ENCODE measurements around the gene ESF1. TPM values are rescaled to one million over a fixed set of nuclear protein-coding genes. Genes with fewer than 3 reads are reported as not detected.
"Not testable (repeated sequence)": the region's sequence is repeated elsewhere in the genome, so short reads cannot be mapped to it uniquely, and the experiment has no call there.

The ESF1 gene
- polyA plus RNA-seq, 10 donors = 14.5 to 20.0 (median 17.7) TPM

DNA sequence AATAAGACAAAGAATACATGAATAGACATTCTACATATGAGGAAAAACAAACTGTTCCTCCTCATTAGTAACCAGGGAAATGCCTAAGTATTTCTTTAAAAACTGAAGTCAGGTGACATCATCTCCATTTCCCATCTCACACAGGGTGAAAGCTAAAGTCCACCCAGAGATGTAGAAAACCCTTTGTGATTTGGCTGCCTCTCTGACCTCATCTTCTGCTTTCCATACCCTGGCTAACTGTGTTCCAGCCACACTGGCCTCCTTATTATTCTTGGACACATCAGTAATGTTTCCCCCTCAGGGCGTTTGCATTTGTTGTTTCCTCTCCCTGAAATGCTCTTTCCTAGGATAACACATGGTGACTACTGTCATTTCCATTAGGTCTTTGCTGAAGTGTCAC, 40.4 kb downstream of the ESF1 start:
- no peak for DNase-seq

DNA sequence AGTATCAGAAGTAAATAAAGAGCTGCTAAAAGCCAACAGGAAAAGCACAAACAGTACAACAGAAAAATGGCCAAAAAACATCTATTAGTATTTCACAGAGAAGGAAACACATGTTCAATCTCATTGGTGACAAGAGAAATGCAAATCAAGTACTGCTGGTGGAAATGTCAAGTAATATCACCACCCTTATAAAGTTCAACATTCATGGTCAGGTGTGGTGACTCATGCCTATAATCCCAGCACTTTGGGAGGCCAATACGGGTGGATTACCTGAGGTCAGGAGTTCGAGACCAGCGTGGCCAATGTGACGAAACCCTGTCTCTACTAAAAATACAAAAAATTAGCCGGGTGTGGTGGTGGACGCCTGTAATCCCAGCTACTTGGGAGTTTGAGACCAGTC, 42.8 kb downstream of the ESF1 start:
- DNase-seq = no peak

DNA sequence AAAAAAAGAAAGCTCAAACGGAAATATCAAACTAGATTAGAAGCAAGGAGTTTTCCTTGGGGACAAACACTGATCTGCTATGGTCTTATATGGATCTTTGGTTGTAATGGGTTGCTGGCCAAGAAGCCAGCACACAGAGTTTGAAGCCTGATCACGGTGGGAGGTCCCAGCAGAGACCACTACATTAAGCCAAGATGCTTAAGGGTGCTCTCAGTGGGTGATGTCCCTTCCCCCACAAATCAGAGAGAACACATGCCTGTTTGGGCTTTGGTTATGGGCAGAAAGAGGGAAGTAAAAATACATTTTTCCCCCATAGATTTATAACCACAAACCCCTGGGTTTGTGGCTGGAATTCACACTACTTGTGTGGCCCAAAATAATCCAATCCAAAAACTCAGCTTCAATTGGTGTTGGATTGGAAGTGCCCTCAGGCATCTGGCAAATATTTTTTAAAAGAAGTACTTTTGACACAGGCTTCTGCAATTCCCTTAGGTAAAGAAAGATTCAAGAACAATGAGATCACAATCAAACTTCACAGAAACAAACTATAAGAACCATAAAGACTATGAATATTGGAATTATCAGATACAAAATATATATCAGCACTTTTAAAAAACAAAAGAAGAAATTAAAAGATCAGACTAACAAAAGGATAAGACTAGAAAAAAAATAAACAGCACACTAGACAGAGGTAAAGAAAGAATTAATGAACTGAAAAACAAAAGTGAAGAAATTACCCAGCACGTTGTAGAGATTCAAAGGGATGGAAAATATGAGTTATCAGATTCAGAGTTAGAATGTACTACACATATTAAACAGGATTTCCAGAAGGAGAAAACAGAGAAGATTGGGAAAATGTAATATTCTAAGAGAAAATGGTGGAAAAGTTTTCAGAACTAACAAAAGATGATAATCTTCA, 44.7 kb downstream of the ESF1 start:
- no peak for DNase-seq

DNA sequence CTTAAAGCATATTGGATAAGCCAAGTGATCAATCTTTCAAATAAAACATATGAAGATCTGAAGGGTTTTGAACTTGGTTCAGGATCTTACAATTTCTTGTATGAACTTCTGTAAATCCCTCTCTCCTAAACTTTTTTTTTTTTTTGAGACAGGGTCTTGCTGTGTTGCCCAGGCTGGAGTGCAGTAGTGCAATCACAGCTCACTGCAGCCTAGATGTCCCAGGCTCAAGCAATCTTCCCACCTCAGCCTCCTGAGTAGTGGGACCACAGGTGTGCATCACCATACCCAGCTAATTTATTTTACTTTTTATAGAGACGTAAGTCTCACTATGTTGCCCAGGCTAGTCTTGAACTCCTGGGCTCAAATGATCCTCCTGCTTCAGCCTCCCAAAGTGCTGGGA, 46.5 kb downstream of the ESF1 start:
- DNase-seq = not testable (repeated sequence)

DNA sequence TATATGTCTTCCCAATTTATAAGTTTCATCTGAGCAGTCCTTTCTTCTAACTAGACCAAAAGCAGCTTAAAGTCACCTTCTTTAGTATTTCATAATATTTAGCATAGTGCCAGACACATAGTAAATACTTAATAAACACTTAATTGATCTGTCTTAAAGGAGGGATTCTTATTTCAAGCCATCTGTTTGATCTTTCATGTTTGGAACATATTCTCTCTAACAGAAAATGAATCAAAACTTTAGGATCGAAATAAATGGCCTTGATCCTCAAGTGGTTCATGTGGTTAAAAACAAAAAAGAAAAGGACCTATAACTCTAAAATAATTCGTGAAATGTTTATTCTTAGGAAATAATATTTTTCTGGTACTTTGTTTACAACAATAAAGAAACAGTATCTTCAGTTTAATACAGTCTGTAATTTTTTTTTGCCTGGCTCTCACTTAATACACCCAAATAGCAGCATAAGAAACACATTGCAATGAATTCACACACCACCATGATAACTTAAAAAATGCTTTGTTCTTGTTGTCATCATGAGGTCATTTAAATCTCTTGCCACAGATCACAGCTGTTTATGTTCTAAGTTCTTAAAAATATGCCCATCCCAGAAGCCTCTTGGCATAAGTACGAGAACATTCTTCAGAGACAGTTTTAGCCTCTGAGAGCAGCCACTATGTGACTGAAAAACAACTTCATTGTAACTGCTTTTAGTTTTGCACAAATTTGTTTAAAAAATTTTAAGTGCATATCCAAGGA, 48.1 kb downstream of the ESF1 start:
- peak; percentile 48 to 60 (median 52) for DNase-seq

DNA sequence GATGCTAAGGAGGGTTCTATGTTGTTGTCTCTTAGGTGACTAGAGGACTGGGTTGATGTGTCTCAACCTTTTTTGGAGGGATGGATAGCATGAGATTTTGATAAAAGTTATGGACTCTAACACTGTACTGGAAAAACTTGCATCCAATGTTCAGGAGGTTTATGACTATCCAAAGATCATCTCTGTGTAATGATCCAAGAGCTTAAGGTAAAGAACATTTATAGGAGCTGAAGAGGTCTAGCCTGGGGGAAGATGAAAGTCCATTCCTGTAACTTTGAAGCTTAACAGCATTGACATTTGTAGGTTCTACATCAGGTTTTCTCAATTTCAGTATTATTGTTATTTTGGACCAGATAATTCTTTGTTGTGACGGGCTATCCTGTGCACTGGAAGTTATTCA, 48.9 kb downstream of the ESF1 start:
- DNase-seq = no peak

DNA sequence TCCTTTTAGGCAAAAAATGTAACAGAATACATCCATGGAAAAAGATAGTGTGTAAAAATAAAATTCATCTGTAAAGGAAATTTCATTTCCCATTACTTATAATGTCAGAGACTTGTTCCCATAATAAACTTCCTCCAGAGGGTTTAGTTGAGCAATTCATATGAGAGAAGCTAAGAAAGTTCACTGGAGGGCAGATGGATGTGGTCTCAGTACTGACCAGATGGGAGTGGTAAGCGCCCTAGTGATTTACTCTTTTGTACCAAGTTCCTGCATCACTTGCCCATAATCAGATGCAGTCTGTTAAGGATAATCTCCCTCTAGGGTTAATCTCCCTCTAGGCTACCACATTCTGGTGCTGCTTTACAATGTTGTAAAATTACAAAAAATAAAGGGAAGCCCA, 61.7 kb downstream of the ESF1 start:
- DNase-seq = no peak

DNA sequence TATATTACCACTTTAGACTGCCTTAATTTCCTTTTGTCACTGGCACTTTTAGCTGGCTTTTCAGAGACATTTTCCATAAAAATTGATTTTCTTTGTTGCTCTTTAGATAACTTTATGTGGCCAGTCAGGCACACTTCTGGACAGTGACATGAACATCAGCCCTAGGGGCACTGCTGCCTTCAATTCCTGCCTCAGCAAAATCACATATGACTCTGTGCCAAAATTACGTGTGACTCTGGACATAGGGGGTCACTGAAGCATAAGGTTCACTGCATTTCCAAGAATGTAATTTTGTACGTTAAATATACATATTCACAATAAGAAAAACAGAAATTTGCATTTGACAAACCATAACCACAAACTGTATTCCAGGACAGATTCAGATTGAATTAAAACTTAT, 66.5 kb downstream of the ESF1 start:
- DNase-seq = no peak

DNA sequence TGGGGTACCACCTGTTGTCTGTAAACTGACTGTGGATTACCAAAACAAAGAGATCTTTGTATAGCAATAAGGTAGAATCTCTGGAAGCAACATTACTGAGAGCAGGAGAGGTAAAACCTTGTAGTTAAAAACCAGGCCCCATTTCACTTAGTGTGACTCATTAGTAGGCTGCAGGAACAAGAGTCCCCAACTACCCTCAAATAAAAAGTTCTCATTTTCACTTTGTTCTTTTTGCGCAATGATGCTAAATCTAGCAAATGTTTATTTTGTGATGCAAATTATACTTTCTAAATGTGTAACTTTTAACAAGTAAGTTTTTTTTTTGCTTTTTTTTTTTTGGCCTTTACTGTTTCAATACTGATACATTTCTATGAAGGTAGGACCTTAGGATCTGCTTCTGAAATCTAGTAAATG, 67.1 kb downstream of the ESF1 start:
- no peak for DNase-seq

DNA sequence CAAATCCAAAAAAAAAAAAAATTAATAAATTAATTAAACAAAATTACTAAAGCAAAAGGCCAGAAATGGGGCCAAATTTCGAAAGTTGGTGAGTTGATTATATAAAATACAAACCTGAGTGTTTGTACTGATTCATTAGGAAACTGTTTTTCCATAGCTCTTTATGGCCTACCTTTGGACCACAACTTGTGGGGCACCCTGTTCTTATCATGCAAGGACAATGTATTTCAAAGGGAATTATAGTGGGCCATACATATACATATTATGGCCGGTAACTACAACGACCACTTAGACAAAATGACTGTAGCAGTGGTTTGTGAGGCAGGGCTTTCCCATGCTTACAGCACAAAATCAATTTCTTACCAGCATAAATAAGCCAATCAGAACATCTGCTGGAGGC, 69.5 kb downstream of the ESF1 start:
- DNase-seq = no peak

DNA sequence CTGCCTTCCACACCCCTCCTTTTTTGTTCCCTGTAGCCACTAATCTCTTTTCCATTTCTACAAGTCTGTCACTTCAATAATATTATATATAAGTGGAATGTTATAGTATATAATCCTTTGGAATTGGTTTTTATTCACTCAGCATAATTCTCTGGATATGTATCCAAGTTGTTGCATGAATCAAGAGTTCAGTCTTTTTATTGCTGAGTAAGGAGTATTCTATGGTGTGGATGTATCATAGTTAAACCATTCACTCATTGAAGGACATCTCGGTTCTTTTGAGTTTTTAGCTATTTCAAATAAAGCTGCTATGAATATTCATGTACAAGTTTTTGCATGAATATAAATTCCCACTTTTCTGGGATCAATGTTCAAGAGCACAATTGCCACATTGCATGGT, 76.5 kb downstream of the ESF1 start:
- no peak for DNase-seq

DNA sequence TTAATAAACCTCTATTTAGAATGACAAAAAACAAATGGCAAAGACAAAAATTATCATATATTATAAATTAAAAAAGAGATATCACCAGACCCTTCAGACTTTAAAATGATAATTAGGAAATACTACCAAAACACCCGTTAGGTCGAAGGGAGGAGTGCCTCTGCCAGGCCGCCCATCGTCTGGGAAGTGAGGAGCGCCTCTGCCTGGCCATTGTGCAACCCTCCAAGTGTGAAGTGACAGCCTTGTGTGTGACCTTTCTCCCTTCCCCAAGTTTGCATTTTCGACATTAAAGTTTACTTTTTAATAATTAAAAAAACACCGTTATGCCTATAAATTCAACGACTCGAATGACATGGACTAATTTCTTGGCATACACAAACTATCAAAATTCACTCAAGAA, 81.5 kb downstream of the ESF1 start:
- no peak for DNase-seq

DNA sequence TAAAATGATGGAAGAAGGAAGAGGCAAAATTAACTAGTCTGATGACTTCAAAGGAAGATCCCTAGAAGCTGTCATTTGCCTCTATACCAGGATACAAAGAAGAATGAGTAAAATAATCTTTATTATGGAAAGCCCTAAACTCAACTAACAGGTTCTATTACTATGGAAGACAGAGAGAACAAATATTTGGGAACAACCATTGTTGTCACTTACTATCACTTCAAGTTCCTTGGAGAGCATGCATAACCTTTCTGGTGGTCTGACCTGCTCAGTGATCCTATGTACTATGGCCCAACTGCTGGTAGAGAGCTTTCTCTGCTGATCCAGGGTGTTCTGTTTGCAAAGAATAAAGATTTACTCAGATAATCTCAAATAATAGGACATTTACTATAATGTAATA, 83.2 kb downstream of the ESF1 start:
- DNase-seq = no peak

DNA sequence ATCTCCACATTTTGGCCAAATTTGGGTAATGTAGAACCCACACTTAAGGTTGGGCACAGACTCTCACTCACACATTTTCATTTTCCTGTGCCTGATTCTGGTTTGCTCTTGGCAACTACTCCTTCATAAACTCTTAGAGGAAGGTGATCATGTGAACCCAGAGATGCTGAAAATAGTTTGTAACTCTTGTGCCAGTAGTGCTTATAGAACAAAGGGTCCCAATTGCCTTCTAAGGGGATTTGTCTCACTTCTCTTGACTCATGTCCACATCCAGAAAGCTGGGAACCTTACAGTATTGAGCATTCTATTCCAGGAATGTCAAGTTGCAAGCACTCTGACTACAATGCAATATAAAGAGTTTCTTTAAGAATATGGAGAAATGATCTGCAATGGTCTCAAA, 84.0 kb downstream of the ESF1 start:
- DNase-seq = no peak

DNA sequence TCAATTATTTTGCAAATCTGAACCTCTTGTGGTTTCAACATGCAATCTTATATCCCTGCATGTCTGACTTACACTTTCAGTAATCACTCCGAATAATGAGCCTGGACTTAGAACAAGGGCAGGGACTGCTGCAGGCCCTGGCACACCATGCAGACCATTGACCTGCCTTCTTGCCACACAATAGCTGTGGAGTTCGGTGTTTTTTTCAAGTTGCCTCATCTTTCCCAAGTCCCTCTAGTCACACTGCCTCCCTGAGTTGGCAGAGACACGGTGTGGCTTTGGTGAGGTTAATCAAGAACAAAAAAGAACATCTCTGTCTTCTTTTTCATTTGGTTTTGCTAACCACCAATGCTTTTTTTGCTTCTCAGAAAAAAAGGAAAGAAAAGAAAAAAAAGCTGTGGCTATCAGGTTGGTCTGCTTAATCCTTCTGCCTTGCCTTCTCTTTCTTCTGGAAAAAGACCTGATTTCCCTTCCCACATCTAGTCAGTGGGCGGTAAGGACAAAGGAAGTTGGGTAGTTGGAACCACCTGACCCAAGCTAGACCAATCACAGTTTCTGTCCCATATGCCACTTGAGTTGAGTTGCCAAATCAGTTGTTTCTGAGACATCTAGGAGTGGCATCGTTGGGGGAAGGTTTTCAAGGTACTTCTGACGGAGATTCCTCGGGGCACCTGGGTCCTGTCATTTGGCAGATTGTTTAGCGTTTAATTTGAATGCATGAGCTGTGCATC, 90.1 kb downstream of the ESF1 start:
- DNase-seq = no peak

DNA sequence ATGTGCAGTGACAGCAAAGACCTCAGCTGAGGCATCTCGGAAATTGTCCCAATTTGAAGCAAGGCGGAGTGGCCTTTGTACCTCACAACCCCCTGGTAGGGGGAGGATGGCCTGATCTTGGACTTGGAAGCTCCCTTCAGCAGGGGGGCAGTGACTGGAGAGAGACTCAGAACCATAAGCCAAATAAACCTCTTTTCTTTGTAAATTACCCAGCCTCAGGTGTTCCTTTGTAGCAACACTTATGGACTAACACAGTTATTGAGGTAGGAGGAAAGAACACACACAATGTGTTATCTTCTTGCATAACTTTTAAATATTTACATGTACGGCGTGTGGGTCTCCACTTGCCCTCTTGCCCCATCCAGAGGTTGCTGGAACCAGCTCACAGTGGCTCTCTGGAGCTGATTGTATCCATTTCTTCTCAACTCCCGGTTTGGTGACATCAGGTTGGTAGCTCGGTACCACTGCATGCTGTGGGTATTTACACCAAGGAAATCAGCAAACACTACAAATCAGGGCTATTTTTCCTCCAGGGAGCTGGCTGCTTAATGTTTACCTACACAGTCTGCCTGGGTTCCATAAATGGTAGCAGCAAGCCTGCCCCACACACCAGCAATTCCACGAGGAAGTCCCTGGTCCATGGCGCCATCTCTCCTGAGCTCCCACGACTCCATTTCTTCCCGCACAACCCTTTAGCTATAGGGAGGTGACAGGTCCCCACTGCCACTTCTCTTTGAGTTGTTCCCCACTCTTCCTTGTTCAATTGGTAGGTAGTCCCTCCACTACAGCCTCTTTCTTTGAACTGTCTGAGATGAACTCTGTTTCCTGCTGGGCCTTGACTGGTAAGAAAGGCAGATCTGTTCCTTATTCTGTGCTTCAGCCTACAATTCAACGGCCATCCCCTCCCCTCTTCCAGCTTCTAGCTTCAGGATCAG, 91.7 kb downstream of the ESF1 start:
- DNase-seq = no peak

DNA sequence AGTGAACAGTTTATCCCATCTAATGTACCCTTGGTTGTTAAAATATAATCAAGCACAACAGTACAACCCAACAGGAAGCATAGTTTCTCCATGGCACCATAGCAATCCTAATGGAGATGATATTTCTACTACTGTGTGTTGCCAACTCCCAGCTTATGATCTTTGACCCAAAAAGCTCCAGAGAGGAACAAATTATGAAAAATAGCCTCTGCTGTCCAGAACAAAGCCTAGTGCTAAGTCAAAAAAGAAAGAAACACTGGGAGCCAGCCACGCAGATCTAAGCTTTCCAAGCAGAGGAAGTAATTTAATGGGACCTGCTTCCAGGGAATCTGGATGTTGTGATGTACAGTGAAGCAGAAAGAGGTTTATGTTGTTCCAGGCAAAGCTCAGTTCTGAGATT, 93.8 kb downstream of the ESF1 start:
- DNase-seq = peak; percentile 64 to 90 (median 80)

DNA sequence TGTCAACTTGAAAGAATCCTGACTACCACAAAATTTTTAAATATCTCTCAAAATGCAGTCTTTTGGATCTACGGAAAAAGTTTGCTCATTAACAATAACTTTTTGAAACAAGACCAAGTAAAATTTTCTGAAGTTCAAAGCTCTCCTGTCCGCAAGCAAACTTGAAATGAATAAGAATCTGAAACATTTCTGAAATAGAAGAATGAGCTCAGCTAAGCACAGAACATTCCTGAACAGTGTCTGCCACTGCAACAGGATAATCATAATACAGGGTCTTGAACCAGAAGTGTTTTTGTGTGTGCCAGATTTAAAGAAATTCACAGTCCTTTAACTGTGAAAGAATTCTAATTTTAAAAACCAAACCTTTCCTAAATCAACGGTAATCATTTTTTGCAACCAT, 96.9 kb downstream of the ESF1 start:
- DNase-seq = no peak

DNA sequence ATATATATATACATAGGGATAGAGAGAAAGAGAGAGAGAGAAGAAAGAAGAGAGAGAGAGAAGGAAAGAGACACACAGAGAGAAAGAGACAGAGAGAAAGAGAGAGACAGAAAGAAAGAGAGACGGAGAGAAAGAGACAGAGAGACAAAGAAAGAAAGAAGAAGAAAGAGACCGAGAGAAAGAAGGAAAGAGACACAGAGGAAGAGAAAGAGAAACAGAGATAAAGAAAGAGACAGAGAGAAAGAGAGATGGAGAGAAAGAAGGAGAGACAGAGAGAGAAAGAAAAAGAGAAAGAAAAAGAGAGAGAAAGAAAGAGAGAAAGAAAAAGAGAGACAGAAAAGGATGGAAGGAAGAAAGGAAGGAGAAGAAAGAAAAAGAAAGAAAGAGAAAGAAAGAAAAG, 99.1 kb downstream of the ESF1 start:
- no peak for DNase-seq

DNA sequence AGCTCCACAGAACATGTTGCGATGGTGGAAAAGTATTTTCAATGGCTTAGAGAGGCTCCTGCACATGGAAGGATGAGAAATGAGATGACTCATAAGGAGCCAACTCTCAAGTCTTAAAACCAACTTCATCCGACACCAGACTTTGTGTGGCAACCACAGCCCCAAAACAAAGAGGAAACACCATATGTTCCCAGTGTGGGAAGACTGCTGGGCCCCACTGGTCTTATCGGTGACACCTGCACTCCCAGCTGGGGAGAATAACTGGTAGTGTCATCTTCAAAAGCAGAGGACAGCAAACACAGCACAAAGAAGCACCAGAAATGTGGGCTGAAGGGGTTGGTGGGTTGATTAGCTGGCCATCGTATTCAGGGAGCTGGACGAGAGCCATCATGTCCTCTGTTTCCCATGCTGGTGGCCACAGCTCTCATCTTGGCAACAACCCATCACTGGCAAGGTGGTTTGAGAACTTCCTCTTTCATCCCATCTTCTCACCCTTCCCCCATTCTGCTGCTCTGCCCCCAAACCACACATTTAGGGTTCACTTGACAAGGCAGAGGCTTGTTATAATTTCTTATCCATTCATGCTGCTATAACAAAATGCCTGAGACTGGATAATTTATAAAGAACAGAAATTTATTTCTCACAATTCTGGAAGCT, 100.0 kb downstream of the ESF1 start:
- DNase-seq = no peak

DNA sequence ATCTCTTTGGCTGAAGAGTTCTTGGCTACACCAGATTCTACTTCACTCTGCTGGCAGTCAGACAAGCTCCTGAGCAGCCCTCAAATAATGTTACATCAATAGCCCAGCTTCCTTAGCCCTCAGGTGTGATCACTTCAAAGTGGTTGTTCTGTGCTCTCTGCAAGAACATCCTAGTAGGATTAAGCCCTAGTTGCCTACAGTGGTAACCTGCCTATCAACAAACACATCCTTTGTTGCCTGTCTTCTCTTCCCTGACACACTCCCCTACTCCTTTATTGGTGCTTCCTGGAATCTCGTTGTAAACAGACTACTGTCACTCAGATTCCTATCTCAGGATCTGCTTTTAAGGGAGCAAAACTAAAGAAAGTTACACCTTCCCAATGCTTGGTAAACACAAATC, 100.9 kb downstream of the ESF1 start:
- DNase-seq = no peak
